ENCODE results near the gene IL25. TPM values are rescaled to one million over a fixed set of nuclear protein-coding genes. Genes with fewer than 3 reads are reported as not detected.

Gene IL25
- total RNA-seq, 4 donors from 2014 or later = not detected

DNA sequence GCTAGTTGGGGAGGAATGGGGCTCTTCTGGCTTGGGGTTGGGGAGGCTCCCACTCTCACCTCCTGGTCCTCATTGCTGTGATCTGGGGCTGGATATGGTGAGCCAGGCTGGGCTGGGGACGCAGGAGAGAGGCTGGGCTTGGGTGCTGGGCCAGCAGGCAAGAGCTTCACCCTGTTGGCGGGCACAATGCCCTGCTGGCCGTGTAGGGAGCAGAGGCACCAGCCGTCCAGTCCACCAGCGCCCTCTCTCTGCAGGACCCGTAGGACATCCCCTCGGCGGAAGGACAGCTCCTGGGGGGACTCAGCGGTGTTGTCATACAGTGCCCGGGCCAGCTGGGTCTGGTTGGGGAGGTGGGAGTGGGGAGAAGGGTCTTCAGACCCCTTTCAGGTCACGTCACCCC is 12.1 kb upstream of the IL25 start:
- H3K36me3 ChIP-seq = no peaks in the 10 kb centered on the region
- H3K9me3 ChIP-seq = no peaks in the 10 kb centered on the region
- H3K4me1 ChIP-seq = peaks cover 0 to 9% (median 0%) of the 10 kb centered on the region in 4 donors
- TF ChIP-seq POLR2A (IDR thresholded peaks at IDR 0.05) = no peak
- TF ChIP-seq, protein P1, sequence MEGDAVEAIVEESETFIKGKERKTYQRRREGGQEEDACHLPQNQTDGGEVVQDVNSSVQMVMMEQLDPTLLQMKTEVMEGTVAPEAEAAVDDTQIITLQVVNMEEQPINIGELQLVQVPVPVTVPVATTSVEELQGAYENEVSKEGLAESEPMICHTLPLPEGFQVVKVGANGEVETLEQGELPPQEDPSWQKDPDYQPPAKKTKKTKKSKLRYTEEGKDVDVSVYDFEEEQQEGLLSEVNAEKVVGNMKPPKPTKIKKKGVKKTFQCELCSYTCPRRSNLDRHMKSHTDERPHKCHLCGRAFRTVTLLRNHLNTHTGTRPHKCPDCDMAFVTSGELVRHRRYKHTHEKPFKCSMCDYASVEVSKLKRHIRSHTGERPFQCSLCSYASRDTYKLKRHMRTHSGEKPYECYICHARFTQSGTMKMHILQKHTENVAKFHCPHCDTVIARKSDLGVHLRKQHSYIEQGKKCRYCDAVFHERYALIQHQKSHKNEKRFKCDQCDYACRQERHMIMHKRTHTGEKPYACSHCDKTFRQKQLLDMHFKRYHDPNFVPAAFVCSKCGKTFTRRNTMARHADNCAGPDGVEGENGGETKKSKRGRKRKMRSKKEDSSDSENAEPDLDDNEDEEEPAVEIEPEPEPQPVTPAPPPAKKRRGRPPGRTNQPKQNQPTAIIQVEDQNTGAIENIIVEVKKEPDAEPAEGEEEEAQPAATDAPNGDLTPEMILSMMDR (IDR thresholded peaks at IDR 0.05) = no peak
- peak in 1 of 3 donors; percentile 39 for DNase-seq
- no peak overlapping the region for H3K4me3 ChIP-seq
- peaks cover 0 to 4% of the 10 kb centered on the region in 2 donors for H3K27me3 ChIP-seq
- H3K27ac ChIP-seq = peak overlapping the region in 1 of 4 donors; percentile 50

DNA sequence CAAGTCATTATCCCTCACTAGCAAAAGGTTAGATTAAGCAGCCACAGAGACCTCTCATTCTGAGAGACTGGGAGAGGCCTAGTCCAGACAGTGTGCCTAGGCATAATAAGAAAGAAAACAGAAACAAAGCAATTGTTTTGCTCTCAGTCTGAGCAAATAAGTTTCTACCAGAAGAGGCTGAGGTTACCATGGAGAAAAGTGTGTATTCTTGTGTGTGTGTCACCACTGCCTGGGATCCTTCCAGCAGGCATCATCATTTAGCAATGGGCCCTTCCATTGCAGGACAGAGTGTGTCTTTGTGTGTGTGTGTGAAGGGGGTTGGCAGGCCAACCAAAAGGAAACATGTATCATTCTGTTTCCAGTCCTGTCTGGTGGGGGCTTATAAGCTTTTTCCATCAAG is 11.3 kb upstream of the IL25 start:
- TF ChIP-seq POLR2A (IDR thresholded peaks at IDR 0.05) = no peak
- TF ChIP-seq, protein P1 (IDR thresholded peaks at IDR 0.05) = no peak
- peak overlapping the region in 1 of 4 donors; percentile 50 for H3K27ac ChIP-seq

DNA sequence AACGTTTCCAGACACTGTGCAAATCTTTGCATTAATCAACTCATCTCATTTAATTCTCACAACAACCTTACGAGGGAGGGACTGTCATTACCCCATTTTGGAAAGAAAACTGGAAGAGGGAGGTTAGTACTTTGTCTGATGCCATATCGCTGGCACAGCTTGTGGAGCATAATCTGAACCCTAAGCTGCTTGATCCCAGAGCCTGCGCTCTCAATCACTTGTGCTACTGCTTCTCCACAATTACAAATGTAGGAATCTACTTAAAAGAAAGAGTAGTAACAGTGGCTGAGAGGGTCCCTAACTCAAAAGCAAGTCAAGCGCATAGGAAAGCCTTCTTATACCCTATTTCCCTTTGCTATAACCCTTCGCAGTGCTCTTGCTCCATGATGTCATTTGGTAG is 10.8 kb upstream of the IL25 start:
- Histone ChIP-seq H3K36me3 (no peaks in the 10 kb centered on the region), H3K9me3 (no peaks in the 10 kb centered on the region), H3K27ac (peak overlapping the region in 2 of 4 donors; percentile 16 to 50), H3K27me3 (peaks cover 0 to 6% of the 10 kb centered on the region in 2 donors), H3K4me1 (peaks cover 0 to 9% (median 0%) of the 10 kb centered on the region in 4 donors), H3K4me3 (no peak overlapping the region)
- TF ChIP-seq, protein P1 (IDR thresholded peaks at IDR 0.05) = no peak
- no peak for TF ChIP-seq POLR2A (IDR thresholded peaks at IDR 0.05)
- DNase-seq = no peak

More for the DNA sequence above, 11.3 kb upstream of the IL25 start:
- Histone ChIP-seq H3K36me3 (no peaks in the 10 kb centered on the region), H3K9me3 (no peaks in the 10 kb centered on the region), H3K4me1 (peaks cover 0 to 9% (median 0%) of the 10 kb centered on the region in 4 donors), H3K27me3 (peaks cover 0 to 6% of the 10 kb centered on the region in 2 donors), H3K4me3 (no peak overlapping the region)
- no peak for DNase-seq

DNA sequence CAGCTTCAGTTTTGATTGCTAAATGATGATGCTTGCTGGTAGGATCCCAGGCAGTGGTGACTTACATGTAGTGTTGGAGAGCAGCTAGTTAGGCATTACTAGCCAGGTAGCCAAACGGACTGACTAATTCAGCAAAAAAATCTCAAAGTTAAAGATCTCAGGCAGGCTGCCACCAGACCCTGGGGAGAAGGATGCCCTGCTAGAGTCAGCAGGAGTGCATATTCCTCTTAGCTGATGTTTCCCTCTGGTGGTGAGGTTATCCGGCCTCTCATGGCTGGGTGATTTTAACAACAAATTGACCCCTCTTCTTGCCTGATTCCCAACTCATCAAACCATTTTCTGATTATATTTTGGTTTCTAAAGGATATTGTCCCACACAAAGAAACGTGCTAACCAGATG is 10.4 kb upstream of the IL25 start:
- H3K9me3 ChIP-seq = no peaks in the 10 kb centered on the region
- no peak for DNase-seq
- H3K36me3 ChIP-seq = no peaks in the 10 kb centered on the region
- H3K27me3 ChIP-seq = peaks cover 0 to 6% of the 10 kb centered on the region in 2 donors
- no peak overlapping the region for H3K4me3 ChIP-seq
- peak overlapping the region in 1 of 4 donors; percentile 16 for H3K27ac ChIP-seq
- TF ChIP-seq, protein P1 (IDR thresholded peaks at IDR 0.05) = no peak
- TF ChIP-seq POLR2A (IDR thresholded peaks at IDR 0.05) = no peak
- H3K4me1 ChIP-seq = peaks cover 0 to 9% (median 0%) of the 10 kb centered on the region in 4 donors

- no peaks in the 10 kb centered on the region for H3K9me3 ChIP-seq
- peaks cover 0 to 6% of the 10 kb centered on the region in 2 donors for H3K27me3 ChIP-seq
- peaks cover 0 to 9% (median 0%) of the 10 kb centered on the region in 4 donors for H3K4me1 ChIP-seq
- peak overlapping the region; percentile 20 to 51 (median 37) for H3K4me3 ChIP-seq
- peak overlapping the region; percentile 69 to 86 (median 78) for H3K27ac ChIP-seq
- DNase-seq = no peak
- no peak for TF ChIP-seq POLR2A (IDR thresholded peaks at IDR 0.05)
- TF ChIP-seq, protein P1 (IDR thresholded peaks at IDR 0.05) = no peak
- H3K36me3 ChIP-seq = no peaks in the 10 kb centered on the region
Measured at GRCh38 chr14:23364164-23365035, 8.2 kb upstream of the IL25 start.

Measured in Peyer's patch (tissue), 4 donors.